ENCODE data around the gene OOEP. TPM values are rescaled to one million over a fixed set of nuclear protein-coding genes. Genes with fewer than 3 reads are reported as not detected.
"Not testable (repeated sequence)": the region's sequence is repeated elsewhere in the genome, so short reads cannot be mapped to it uniquely, and the experiment has no call there.

Gene OOEP
- total and polyA plus RNA-seq, 4 donors: 0.16 to 0.98 (median 0.37) TPM; not detected in 1

DNA sequence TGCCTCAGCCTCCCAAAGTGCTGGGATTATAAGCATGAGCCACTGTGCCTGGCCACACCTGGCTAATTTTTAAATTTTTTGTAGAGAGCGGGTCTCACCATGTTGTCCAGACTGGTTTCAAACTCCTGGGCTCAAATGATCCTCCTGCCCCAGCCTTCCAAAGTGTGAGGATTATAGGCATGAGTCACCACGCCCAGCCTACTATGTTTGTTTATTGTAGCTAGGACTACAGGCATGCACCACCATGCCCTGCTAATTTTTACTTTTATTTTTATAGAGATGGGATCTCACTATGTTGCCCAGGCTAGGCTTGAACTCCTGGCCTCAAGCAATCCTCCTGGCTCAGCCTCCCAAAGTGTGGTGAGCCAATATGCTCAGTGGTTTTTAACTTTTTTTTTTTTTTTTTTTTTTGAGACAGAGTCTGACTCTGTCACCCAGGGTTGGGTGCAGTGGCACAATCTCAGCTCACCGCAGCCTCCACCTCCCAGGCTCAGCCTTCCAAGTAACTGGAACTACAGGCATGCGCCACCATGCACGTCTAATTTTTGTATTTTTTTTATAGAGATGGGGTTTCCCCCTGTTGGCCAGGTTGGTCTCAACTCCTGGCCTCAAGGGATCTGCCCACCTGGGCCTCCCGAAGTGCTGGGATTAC is 12.9 kb upstream of the OOEP start:
- H3K9ac ChIP-seq (ENCODE audit: insufficient read depth in 1 of 2, low read length in 2 of 2): no peak overlapping the region
- 91 to 95% methylated on average over 6 of the region's 6 CpGs for WGBS, 2 donors
- no peaks in the 10 kb centered on the region for H3K27me3 ChIP-seq (ENCODE audit: control insufficient read depth in 3 of 3, insufficient read depth in 3 of 3, low read length in 2 of 3)
- H3K4me3 ChIP-seq: no peak overlapping the region
- H3K9me3 ChIP-seq (ENCODE audit: control insufficient read depth in 4 of 4, insufficient read depth in 3 of 4, low read length in 3 of 4): no peaks in the 10 kb centered on the region
- no peak for DNase-seq
- TF ChIP-seq, protein P1, sequence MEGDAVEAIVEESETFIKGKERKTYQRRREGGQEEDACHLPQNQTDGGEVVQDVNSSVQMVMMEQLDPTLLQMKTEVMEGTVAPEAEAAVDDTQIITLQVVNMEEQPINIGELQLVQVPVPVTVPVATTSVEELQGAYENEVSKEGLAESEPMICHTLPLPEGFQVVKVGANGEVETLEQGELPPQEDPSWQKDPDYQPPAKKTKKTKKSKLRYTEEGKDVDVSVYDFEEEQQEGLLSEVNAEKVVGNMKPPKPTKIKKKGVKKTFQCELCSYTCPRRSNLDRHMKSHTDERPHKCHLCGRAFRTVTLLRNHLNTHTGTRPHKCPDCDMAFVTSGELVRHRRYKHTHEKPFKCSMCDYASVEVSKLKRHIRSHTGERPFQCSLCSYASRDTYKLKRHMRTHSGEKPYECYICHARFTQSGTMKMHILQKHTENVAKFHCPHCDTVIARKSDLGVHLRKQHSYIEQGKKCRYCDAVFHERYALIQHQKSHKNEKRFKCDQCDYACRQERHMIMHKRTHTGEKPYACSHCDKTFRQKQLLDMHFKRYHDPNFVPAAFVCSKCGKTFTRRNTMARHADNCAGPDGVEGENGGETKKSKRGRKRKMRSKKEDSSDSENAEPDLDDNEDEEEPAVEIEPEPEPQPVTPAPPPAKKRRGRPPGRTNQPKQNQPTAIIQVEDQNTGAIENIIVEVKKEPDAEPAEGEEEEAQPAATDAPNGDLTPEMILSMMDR (IDR thresholded peaks at IDR 0.05; ENCODE audit: control extremely low read depth, extremely low read depth): no peak
- no peak for ATAC-seq (ENCODE audit: insufficient read depth, low FRiP score)
- no peak overlapping the region for H3K27ac ChIP-seq (ENCODE audit: low read depth in 1 of 2, low read length in 1 of 2)
- no peaks in the 10 kb centered on the region for H3K36me3 ChIP-seq (ENCODE audit: control insufficient read depth in 4 of 4, insufficient read depth in 4 of 4, low read length in 4 of 4)
- H3K4me1 ChIP-seq (ENCODE audit: control insufficient read depth in 5 of 5, insufficient read depth in 5 of 5, low read length in 5 of 5): no peaks in the 10 kb centered on the region

DNA sequence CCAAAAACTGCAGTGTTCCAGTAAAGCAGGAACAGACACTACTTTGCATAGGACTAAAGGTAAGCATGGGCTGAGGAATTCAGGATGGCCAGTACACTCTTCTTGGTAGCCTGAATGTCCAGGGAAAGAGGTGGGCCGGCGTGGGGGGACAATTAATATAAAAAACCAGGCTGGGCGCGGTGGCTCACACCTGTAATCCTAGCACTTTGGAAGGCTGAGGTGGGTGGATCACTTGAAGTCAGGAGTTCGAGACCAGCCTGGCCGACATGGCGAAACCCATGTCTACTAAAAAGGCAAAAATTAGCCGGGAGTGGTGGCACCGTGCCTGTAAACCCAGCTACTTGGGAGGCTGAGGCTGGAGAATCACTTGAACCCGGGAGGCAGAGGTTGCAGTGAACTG is 11.8 kb upstream of the OOEP start:
- H3K9me3 ChIP-seq (ENCODE audit: control insufficient read depth in 4 of 4, insufficient read depth in 3 of 4, low read length in 3 of 4); H3K27ac ChIP-seq (ENCODE audit: low read depth in 1 of 2, low read length in 1 of 2); H3K4me3 ChIP-seq; H3K27me3 ChIP-seq (ENCODE audit: control insufficient read depth in 3 of 3, insufficient read depth in 3 of 3, low read length in 2 of 3); H3K36me3 ChIP-seq (ENCODE audit: control insufficient read depth in 4 of 4, insufficient read depth in 4 of 4, low read length in 4 of 4); DNase-seq; H3K9ac ChIP-seq (ENCODE audit: insufficient read depth in 1 of 2, low read length in 2 of 2); ATAC-seq (ENCODE audit: insufficient read depth, low FRiP score); H3K4me1 ChIP-seq (ENCODE audit: control insufficient read depth in 5 of 5, insufficient read depth in 5 of 5, low read length in 5 of 5): not testable (repeated sequence)
- WGBS, 2 donors: 96 to 97% methylated on average over 10 of the region's 10 CpGs

- H3K36me3 ChIP-seq (ENCODE audit: control insufficient read depth in 4 of 4, insufficient read depth in 4 of 4, low read length in 4 of 4): no peaks in the 10 kb centered on the region
- H3K9me3 ChIP-seq (ENCODE audit: control insufficient read depth in 4 of 4, insufficient read depth in 3 of 4, low read length in 3 of 4): peaks cover 0 to 5% (median 1%) of the 10 kb centered on the region in 4 donors
- H3K27ac ChIP-seq (ENCODE audit: low read depth in 1 of 2, low read length in 1 of 2): no peak overlapping the region
- ATAC-seq (ENCODE audit: insufficient read depth, low FRiP score) (no peak), DNase-seq (no peak)
- 62 to 69% methylated on average over 3 of the region's 3 CpGs for whole genome bisulfite sequencing, 2 donors
- H3K4me3 ChIP-seq: no peak overlapping the region
- no peaks in the 10 kb centered on the region for H3K27me3 ChIP-seq (ENCODE audit: control insufficient read depth in 3 of 3, insufficient read depth in 3 of 3, low read length in 2 of 3)
- H3K9ac ChIP-seq (ENCODE audit: insufficient read depth in 1 of 2, low read length in 2 of 2): no peak overlapping the region
- TF ChIP-seq, protein P1 (IDR thresholded peaks at IDR 0.05; ENCODE audit: control extremely low read depth, extremely low read depth): no peak
- H3K4me1 ChIP-seq (ENCODE audit: control insufficient read depth in 5 of 5, insufficient read depth in 5 of 5, low read length in 5 of 5): no peaks in the 10 kb centered on the region
Measured at GRCh38 chr6:73377225-73377624, 7.5 kb upstream of the OOEP start.

DNA sequence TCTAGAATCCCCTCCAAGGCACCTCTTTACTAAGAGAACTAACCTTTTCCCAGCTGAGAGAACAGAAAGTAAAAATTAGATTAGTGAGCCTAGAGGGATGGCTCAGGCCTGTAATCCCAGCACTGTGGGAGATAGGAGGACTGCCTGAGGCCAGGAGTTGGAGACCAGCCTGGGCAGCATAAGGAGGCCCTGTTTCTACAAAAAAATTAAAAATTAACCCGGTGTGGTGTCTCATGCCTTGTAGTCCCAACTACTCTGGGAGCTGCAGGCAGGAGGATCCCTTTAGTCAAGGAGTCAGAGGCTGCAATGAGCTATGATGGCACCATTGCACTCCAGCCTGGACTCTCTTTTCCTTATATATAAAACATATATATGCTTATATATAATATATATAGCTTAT is 5.5 kb upstream of the OOEP start:
- no peak overlapping the region for H3K9ac ChIP-seq (ENCODE audit: insufficient read depth in 1 of 2, low read length in 2 of 2)
- TF ChIP-seq, protein P1 (IDR thresholded peaks at IDR 0.05; ENCODE audit: control extremely low read depth, extremely low read depth): no peak
- ATAC-seq (ENCODE audit: insufficient read depth, low FRiP score) (no peak), DNase-seq (no peak)
- H3K4me3 ChIP-seq: no peak overlapping the region
- no peaks in the 10 kb centered on the region for H3K27me3 ChIP-seq (ENCODE audit: control insufficient read depth in 3 of 3, insufficient read depth in 3 of 3, low read length in 2 of 3)
- H3K27ac ChIP-seq (ENCODE audit: low read depth in 1 of 2, low read length in 1 of 2): no peak overlapping the region
- no peaks in the 10 kb centered on the region for H3K36me3 ChIP-seq (ENCODE audit: control insufficient read depth in 4 of 4, insufficient read depth in 4 of 4, low read length in 4 of 4)
- WGBS, 2 donors: 81 to 93% methylated on average over 1 of the region's 1 CpG
- peaks cover 0 to 14% (median 5%) of the 10 kb centered on the region in 4 donors for H3K9me3 ChIP-seq (ENCODE audit: control insufficient read depth in 4 of 4, insufficient read depth in 3 of 4, low read length in 3 of 4)
- H3K4me1 ChIP-seq (ENCODE audit: control insufficient read depth in 5 of 5, insufficient read depth in 5 of 5, low read length in 5 of 5): no peaks in the 10 kb centered on the region

Data from lung (tissue), 12 donors.